HUES64 (cell line): ENCODE results near the gene NAP1L4.

ENCODE experiments used
- H3K27ac ChIP-seq: 2 replicates; pipeline ENCODE4 v1.7.0; 2013; ENCODE audit warnings: low read depth, low read length, inconsistent platforms
- H3K27me3 ChIP-seq: 2 replicates; pipeline ENCODE4 v1.6.1; 2013; ENCODE audit warnings: mild to moderate bottlenecking, low read length; ENCODE audit not compliant: insufficient read depth
- H3K36me3 ChIP-seq: 2 replicates; pipeline ENCODE4 v1.6.1; 2013; ENCODE audit warnings: mild to moderate bottlenecking, low read length; ENCODE audit not compliant: insufficient read depth
- H3K4me1 ChIP-seq: 2 replicates; pipeline ENCODE4 v1.6.1; 2013; ENCODE audit warnings: mild to moderate bottlenecking, low read length, moderate library complexity; ENCODE audit not compliant: insufficient read depth
- H3K4me3 ChIP-seq: 2 replicates; pipeline ENCODE4 v1.5.1; 2013; ENCODE audit warnings: mild to moderate bottlenecking, low read length, moderate library complexity
- H3K9ac ChIP-seq: 2 replicates; pipeline ENCODE4 v1.6.1; 2013; ENCODE audit warnings: mild to moderate bottlenecking, low read depth, low read length
- H3K9me3 ChIP-seq: 2 replicates; pipeline ENCODE4 v1.6.1; 2013; ENCODE audit warnings: low read depth, low read length; ENCODE audit not compliant: insufficient read depth
- WGBS: fragments of 150-250, 120-280 bp; methylation state at CpG from one replicate; pipeline ENCODE4 v1.1.7; 2013; ENCODE audit warnings: missing lambda C conversion rate; 5-methylcytosine and 5-hydroxymethylcytosine counted together

NAP1L4 gene

GRCh38 chr11:2916892-2917645 is 75.1 kb downstream of the NAP1L4 start:
- no peaks in the 10 kb centered on the region for H3K36me3 ChIP-seq
- peaks cover 14% of the 10 kb centered on the region; the same call in 1 of the 2 replicates for H3K4me1 ChIP-seq
- 92% methylated on average over 16 of the region's 16 CpGs for WGBS
- H3K27ac ChIP-seq = no peak overlapping the region
- no peaks in the 10 kb centered on the region for H3K9me3 ChIP-seq
- no peak overlapping the region for H3K4me3 ChIP-seq
- H3K9ac ChIP-seq = no peak overlapping the region
- no peaks in the 10 kb centered on the region for H3K27me3 ChIP-seq

GRCh38 chr11:2916114-2916891 is 75.8 kb downstream of the NAP1L4 start:
- Histone ChIP-seq H3K9me3 (no peaks in the 10 kb centered on the region), H3K4me1 (peaks cover 15% of the 10 kb centered on the region; the same call in 1 of the 2 replicates), H3K4me3 (no peak overlapping the region), H3K27ac (no peak overlapping the region), H3K9ac (no peak overlapping the region), H3K27me3 (no peaks in the 10 kb centered on the region), H3K36me3 (no peaks in the 10 kb centered on the region)
- 89% methylated on average over 20 of the region's 20 CpGs for WGBS

- Histone ChIP-seq H3K4me3 (no peak overlapping the region), H3K27me3 (no peaks in the 10 kb centered on the region; the same call in 1 of the 2 replicates), H3K9ac (no peak overlapping the region), H3K4me1 (peaks cover 15% of the 10 kb centered on the region; the same call in 1 of the 2 replicates), H3K9me3 (no peaks in the 10 kb centered on the region), H3K36me3 (no peaks in the 10 kb centered on the region), H3K27ac (no peak overlapping the region)
- 91% methylated on average over 11 of the region's 11 CpGs for WGBS
Measured at GRCh38 chr11:2915473-2915872, 76.7 kb downstream of the NAP1L4 start.

- Histone ChIP-seq H3K27me3 (no peaks in the 10 kb centered on the region; the same call in 1 of the 2 replicates), H3K9me3 (no peaks in the 10 kb centered on the region), H3K4me1 (peaks cover 15% of the 10 kb centered on the region; the same call in 1 of the 2 replicates), H3K9ac (no peak overlapping the region), H3K4me3 (no peak overlapping the region), H3K36me3 (no peaks in the 10 kb centered on the region), H3K27ac (no peak overlapping the region)
- 91% methylated on average over 18 of the region's 18 CpGs for WGBS
Measured at GRCh38 chr11:2914455-2915195, 77.5 kb downstream of the NAP1L4 start.

- Histone ChIP-seq H3K9me3 (no peaks in the 10 kb centered on the region), H3K4me3 (no peak overlapping the region), H3K4me1 (peaks cover 15% of the 10 kb centered on the region; the same call in 1 of the 2 replicates), H3K36me3 (no peaks in the 10 kb centered on the region), H3K9ac (no peak overlapping the region), H3K27ac (no peak overlapping the region), H3K27me3 (no peaks in the 10 kb centered on the region; the same call in 1 of the 2 replicates)
- WGBS = 80% methylated on average over 8 of the region's 9 CpGs
Measured at GRCh38 chr11:2913776-2914175, 78.4 kb downstream of the NAP1L4 start.

- no peak overlapping the region for H3K4me3 ChIP-seq
- peaks cover 15% of the 10 kb centered on the region; the same call in 1 of the 2 replicates for H3K4me1 ChIP-seq
- H3K9ac ChIP-seq = 0 out of 2 replicates have a peak overlapping the region, but pooled peaks have one; percentile 33
- H3K36me3 ChIP-seq = no peaks in the 10 kb centered on the region
- no peaks in the 10 kb centered on the region for H3K9me3 ChIP-seq
- no peak overlapping the region for H3K27ac ChIP-seq
- H3K27me3 ChIP-seq = no peaks in the 10 kb centered on the region; the same call in 1 of the 2 replicates
- WGBS = 63% methylated on average over 13 of the region's 13 CpGs
Measured at GRCh38 chr11:2913019-2913431, 79.1 kb downstream of the NAP1L4 start.

GRCh38 chr11:2912498-2912897 is 79.6 kb downstream of the NAP1L4 start:
- Histone ChIP-seq H3K36me3 (no peaks in the 10 kb centered on the region), H3K27ac (no peak overlapping the region; the same call in 1 of the 2 replicates), H3K4me3 (no peak overlapping the region), H3K4me1 (peaks cover 15% of the 10 kb centered on the region; the same call in 1 of the 2 replicates), H3K27me3 (no peaks in the 10 kb centered on the region; the same call in 1 of the 2 replicates), H3K9ac (no peak overlapping the region), H3K9me3 (no peaks in the 10 kb centered on the region)
- 52% methylated on average over 5 of the region's 5 CpGs for WGBS

GRCh38 chr11:2911785-2912391 is 80.2 kb downstream of the NAP1L4 start:
- no peaks in the 10 kb centered on the region for H3K9me3 ChIP-seq
- H3K27ac ChIP-seq = no peak overlapping the region; the same call in 1 of the 2 replicates
- H3K4me1 ChIP-seq = peaks cover 15% of the 10 kb centered on the region; the same call in 1 of the 2 replicates
- 86% methylated on average over 12 of the region's 12 CpGs for WGBS
- H3K36me3 ChIP-seq = no peaks in the 10 kb centered on the region
- H3K27me3 ChIP-seq = no peaks in the 10 kb centered on the region; the same call in 1 of the 2 replicates
- H3K9ac ChIP-seq = no peak overlapping the region
- H3K4me3 ChIP-seq = no peak overlapping the region

- WGBS = 88% methylated on average over 18 of the region's 18 CpGs
- Histone ChIP-seq H3K9me3 (no peaks in the 10 kb centered on the region), H3K27me3 (no peaks in the 10 kb centered on the region; the same call in 1 of the 2 replicates)
Measured at GRCh38 chr11:2911088-2911784, 80.9 kb downstream of the NAP1L4 start.

GRCh38 chr11:2910401-2910955 is 81.7 kb downstream of the NAP1L4 start:
- no peaks in the 10 kb centered on the region for H3K36me3 ChIP-seq
- no peak overlapping the region for H3K4me3 ChIP-seq
- WGBS = 88% methylated on average over 13 of the region's 13 CpGs
- H3K27me3 ChIP-seq = no peaks in the 10 kb centered on the region; the same call in 1 of the 2 replicates
- H3K27ac ChIP-seq = no peak overlapping the region
- H3K4me1 ChIP-seq = peaks cover 15% of the 10 kb centered on the region; the same call in 1 of the 2 replicates
- no peaks in the 10 kb centered on the region for H3K9me3 ChIP-seq
- no peak overlapping the region for H3K9ac ChIP-seq

More at GRCh38 chr11:2911088-2911784, 80.9 kb downstream of the NAP1L4 start:
- no peak overlapping the region for H3K27ac ChIP-seq
- no peaks in the 10 kb centered on the region for H3K36me3 ChIP-seq
- no peak overlapping the region for H3K4me3 ChIP-seq
- peaks cover 15% of the 10 kb centered on the region; the same call in 1 of the 2 replicates for H3K4me1 ChIP-seq
- no peak overlapping the region for H3K9ac ChIP-seq
